ENCODE results near the gene KBTBD6.
"Not testable (repeated sequence)": the region's sequence is repeated elsewhere in the genome, so short reads cannot be mapped to it uniquely, and the experiment has no call there.

KBTBD6 gene, protein sequence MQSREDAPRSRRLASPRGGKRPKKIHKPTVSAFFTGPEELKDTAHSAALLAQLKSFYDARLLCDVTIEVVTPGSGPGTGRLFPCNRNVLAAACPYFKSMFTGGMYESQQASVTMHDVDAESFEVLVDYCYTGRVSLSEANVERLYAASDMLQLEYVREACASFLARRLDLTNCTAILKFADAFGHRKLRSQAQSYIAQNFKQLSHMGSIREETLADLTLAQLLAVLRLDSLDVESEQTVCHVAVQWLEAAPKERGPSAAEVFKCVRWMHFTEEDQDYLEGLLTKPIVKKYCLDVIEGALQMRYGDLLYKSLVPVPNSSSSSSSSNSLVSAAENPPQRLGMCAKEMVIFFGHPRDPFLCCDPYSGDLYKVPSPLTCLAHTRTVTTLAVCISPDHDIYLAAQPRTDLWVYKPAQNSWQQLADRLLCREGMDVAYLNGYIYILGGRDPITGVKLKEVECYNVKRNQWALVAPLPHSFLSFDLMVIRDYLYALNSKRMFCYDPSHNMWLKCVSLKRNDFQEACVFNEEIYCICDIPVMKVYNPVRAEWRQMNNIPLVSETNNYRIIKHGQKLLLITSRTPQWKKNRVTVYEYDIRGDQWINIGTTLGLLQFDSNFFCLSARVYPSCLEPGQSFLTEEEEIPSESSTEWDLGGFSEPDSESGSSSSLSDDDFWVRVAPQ

DNA sequence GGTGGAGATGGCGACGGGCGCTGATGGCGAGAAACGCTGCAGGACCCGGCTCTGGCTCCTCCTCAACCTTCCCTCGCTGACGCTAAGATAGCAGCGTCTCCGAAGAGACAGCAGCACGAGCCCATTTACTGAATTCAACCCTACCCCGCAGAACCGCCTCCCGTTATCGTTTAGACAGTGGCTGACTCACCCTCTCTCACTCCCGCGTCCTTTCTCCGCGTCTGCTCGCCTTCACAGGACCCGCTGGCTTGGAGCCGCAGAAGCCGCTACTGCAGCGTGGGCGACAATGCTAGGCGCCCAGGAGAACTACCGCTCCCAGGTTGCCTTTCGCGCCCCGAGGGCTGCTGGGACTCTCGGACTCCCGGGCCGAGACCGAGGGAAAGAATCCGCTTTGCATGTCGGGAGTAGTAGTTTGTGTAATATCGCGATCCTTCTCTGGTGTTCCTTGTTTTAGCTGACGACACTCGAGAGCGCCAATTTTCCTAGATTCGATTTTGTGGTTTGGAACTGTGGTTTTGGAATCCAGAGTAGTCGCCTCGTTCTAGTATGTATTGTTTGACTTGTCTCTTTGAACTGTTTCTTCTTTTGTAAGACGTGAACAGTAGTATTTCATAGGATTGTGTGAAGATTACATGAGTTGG lies at the start of gene KBTBD6:
Gene KBTBD6, minus strand, starts transcription at position 291 of the 641 bp plus-strand sequence. CDS start 291 bp downstream, outside the sequence.
- DNase-seq: peak; percentile 95

- DNase-seq: no peak
Measured at GRCh38 chr13:41182231-41182630, 49.6 kb upstream of the KBTBD6 start.

DNA sequence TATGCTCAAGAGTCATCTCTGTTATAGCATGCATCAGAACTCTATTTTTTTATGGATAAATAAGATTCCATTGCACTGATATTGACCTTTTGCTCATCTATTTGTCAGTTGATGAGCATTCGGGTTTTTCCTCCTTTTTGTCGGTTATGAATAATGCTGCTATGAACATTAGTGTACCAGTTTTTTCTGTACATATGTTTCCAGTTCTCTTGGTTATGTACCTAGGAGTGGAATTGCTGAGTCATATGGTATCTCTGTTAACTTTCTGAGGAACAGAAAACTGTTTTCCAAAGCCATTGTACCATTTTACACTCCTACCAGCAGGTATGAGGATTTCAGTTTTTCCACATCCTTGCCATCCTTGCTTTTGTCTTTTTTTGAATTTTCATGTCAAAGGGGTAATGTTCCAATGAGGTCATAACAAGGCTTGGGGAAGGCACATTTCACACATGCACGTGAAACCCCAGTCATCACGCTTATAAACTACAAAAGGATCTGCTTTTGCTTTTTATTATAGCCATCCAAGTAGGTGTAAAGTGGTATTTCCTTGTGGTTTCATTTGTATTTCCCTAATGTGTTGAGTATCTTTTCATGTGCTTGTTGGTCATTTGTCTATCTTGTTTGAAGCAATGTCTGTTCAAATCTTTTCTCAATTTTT lies 47.1 kb upstream of the KBTBD6 start:
- no peak for DNase-seq

DNA sequence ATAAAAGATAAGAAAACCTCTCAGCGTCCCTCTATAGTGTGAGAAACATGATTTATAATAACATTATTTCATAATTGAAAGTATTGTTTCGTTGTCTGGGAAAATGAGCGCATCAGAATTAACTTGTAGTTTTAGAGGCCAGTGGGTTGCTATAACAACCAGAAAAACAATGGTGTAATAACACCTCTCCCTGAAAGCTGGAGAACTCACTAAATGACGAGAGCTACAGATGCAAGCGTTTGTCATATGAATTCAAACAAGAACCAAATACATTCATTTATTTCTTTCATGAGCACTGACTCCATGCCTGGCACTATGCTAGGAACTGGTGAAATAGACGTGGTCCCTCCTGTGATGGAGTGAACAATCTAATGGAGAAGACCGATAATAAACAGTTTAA lies 45.4 kb upstream of the KBTBD6 start:
- no peak for DNase-seq

- no peak for DNase-seq
Measured at GRCh38 chr13:41177616-41178015, 45.0 kb upstream of the KBTBD6 start.

GRCh38 chr13:41175576-41175975 lies 43.0 kb upstream of the KBTBD6 start:
- not testable (repeated sequence) for DNase-seq

DNA sequence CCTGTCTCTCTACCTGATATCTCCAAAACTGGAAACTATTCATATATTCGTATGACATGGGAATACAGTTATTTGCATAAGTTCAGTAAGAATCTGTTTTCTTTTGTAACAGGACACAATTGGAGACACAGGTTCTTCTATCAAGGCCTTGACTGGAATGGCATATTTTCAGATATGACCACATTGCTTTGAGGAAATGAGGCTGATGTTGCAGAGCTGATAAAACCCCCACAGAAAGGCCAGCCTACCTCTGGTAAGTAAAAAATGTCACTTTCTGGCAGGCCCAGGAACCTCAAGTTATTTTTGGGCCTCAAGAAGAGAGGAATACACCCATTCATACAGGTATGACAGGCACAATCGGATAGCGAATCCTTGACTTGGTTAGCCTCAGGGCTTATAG lies 29.5 kb upstream of the KBTBD6 start:
- DNase-seq: no peak

- no peak for DNase-seq
Measured at GRCh38 chr13:41159174-41159573, 26.6 kb upstream of the KBTBD6 start.

DNA sequence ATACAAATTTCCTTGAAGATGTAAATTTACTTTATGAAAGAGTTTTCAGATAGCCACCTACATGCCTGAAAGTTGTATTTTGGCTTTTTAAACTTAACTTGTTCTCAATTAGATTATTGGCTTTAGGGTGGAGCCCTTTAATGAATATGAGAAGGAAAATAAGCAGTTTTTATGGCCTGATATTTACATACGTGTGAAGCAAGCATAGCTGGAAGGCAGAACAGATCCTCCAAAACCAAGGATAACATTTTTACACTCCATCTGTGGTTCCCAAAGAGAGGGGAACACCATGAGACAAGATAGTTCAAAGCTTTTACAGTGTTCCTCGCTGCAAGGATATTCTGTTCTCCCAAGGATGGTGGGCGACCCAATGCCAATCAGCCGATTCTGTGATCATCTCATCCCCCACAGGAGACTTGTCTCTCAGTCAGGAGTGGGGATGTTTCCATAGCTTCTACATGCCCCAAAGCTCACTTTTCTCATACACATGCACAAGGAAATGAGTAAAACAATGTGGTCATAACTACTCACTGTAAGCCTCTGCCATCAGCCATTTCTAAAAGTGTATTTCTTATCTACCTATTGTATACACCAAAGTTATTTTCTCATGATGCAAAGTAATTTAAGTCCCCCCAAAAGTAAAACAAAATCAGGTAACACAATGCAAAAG lies 24.6 kb upstream of the KBTBD6 start:
- DNase-seq: no peak

DNA sequence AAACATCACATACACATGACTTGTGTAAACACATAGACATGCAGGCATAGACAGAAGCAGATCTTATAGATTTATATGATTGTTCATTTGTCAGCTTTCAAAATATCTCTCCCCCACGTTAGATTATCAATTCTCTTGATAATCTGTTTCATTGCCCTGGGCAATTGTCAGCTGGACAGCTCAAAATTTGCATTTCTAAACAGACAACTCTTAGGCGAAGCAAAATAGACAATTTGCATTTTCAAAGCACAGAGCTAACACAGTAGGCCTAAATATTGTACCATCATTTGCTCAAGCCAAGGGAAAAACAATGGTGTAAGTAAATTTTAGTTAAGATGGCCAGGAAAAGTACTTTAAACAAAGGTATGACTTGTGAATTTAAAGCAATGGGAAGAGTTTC lies 24.0 kb upstream of the KBTBD6 start:
- DNase-seq: no peak

- no peak for DNase-seq
Measured at GRCh38 chr13:41154042-41154441, 21.4 kb upstream of the KBTBD6 start.

- DNase-seq: no peak
Measured at GRCh38 chr13:41152005-41152404, 19.4 kb upstream of the KBTBD6 start.

DNA sequence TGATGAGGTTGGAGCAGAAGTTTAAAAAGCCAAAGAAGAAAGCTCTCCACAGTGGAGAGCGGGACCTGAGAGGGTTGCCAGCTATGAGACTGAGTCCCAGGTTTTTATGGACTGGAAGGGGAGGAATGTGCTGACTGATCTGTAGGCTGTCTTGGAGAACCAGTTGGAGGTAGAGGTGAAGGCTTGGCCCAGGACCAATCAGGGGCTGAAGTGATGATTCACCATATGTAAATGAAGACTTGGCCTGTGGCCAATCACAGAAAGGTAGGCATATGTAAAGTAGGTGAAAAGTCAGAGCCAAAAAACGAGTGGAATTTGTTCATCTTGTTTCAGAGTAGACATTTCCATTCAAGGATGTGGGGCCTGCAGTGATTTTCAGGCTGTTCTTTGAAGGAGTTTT lies 17.5 kb upstream of the KBTBD6 start:
- DNase-seq: no peak

DNA sequence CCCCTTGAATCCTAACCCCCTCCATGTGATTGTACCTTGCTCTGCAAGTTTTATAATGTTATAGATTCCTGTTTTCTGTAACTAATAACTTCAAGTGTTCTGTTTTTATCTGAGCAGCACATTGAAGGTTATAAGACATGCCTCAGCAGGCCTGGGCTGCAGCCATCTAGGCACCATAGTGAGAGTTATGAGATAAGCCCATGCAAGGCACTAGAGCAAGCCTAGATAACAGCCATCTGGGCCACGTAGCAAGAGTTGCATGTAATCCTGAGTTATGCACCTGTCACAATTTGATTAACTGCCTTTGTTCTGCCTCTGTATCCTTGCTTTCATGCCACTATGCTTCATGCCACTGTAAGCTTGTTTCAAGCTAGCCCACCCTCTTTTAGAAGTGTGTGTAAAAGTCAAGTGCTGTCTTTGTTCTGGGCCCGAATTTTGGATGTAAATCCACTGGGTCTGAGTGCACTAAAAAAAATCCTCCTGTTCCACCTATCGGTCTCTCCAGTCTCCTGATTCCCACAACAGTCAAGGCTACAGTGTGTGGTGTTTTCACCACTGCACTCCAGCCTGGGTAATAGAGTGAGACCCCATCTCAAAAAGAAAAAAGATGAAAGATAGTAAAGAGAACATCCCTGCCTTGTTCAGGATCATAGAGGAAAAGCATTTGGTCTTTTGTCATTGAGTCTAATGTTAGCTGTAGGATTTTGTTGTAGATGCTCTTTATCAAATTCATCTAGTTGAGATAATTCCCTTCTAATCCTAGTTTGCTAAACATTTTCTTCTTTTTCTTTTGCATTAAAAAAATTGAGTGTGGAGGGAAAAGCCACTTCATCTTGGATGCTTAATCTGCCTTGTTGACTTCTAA lies 16.0 kb upstream of the KBTBD6 start:
- DNase-seq: no peak

DNA sequence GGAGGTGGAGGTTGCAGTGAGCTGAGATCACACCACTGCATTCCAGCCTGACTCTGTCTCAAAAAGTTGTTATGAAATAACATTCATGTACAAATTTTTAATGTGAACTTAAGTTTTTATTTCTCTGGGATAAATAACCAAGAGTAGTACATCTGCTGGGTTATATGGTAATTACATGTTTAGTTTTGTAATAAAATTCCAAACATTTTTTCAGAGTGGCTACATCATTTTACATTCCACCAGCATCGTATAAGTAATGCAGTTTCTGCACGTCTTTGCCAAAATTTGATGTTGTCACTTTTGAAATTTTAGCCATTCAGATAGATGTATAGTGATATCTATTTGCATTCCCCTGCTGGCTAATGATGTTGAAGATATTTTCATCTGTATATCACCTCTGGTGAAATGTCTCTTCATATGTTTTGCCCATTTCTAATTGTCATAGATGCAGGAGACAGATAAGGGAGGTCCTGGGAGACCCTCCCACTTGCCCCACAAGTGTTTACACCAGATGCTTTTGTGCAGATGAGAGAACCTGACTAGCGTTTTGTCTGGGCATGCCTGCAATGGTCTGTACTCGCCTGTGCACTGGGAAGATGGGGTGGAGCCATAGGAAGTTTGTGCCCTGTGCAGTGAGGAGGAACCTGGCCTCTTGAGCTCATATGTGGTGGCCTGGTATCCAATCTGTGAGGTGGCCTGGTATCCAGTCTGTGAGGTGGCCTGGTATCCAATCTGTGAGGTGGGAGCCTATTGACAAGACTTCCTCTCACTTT lies 12.7 kb upstream of the KBTBD6 start:
- no peak for DNase-seq

DNA sequence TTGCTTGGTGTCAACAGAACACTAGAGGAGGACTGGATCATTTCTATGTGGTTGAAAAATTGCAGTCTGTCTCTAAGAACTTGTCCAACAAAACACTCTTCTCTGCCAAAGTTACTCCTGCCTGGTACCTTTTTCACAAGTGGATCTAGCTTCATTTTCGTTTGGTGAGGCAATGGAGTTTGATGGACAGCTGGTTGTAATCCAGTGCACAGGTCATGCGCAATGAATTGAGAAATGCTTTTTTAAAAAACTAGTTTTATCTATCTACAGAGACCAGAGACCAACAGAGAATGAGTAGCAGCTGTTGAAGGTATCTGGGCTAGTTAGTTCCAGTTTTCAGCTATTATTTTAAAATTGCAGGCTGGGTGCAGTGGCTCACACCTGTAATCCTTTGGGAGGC lies 12.0 kb upstream of the KBTBD6 start:
- DNase-seq: no peak

DNA sequence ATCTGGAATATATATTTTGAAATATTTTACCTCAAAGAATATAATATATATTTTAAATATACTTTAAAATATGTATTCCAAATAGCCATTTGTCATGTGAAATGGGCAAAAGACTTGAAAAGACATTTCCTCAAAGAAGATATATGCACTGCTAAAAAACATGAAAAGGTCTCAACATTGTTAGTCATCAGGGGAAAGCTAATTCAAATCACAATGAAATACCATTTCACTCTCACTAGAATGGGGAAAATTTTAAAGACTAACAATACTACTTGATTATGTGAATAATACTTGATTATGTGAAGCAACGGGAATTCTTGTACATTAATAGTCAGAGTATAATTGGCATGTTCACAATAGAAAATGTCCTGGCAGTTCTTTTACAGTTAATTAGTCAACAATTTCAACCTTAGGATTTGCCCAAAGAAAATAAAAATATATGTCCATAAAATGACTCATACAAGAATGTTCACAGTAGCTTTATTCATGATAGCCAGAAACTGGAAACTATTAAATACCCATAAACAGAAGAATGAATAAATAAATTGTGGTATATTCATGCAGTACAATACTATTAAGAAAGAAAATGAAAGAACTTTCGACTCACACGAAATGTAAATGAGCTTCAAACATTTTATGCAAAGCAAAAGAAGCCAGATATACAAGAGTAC lies 6.8 kb upstream of the KBTBD6 start:
- no peak for DNase-seq

DNA sequence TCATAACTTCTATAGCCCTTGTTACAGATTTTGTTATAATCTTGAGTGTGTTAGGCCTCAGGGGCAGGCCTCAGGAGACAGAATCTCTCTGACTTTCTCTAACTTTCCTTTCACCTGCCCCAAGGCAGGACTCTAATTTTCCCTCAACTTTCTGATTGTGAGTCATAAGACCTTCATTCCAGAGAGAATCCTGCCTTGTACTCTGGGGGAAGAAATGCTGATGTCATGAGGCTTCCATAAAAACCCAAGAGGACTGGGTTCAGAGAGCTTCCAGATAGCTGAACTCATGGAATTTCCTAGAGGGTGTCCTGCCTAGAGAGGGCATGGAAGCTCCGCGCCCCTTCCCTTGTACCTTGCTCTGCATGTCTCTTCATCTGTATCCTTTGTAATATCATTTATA lies 5.3 kb upstream of the KBTBD6 start:
- no peak for DNase-seq

GRCh38 chr13:41137241-41137640 lies 4.6 kb upstream of the KBTBD6 start:
- no peak for DNase-seq

GRCh38 chr13:41136396-41137031 lies 3.9 kb upstream of the KBTBD6 start:
- DNase-seq: no peak

Data from NCI-H748 treated with DMSO at 0.1 percent for 48 hours (cell line).